HUES6 (cell line): Measurements from ENCODE around the gene ALG14.

Experiments used
- H3K27ac ChIP-seq: 2 replicates; pipeline ENCODE4 v1.7.0; 2013; ENCODE audit warnings: low read depth, mild to moderate bottlenecking, low read length, inconsistent platforms
- H3K27me3 ChIP-seq: 2 replicates; pipeline ENCODE4 v1.6.1; 2013; ENCODE audit warnings: low read length; ENCODE audit not compliant: control insufficient read depth, insufficient read depth
- H3K36me3 ChIP-seq: 2 replicates; pipeline ENCODE4 v1.6.1; 2013; ENCODE audit warnings: low read length; ENCODE audit not compliant: control insufficient read depth, insufficient read depth
- H3K4me1 ChIP-seq: 2 replicates; pipeline ENCODE4 v1.6.1; 2013; ENCODE audit warnings: low read length; ENCODE audit not compliant: control insufficient read depth, insufficient read depth
- H3K4me3 ChIP-seq: 2 replicates; pipeline ENCODE4 v1.5.1; 2013; ENCODE audit warnings: low read depth, low read length
- H3K9ac ChIP-seq: one replicate; pipeline ENCODE4 v1.6.1; 2013; ENCODE audit warnings: mild to moderate bottlenecking, low read length
- H3K9me3 ChIP-seq: 2 replicates; pipeline ENCODE4 v1.6.1; 2013; ENCODE audit warnings: low read depth, low read length; ENCODE audit not compliant: control insufficient read depth, insufficient read depth

ALG14 gene

DNA sequence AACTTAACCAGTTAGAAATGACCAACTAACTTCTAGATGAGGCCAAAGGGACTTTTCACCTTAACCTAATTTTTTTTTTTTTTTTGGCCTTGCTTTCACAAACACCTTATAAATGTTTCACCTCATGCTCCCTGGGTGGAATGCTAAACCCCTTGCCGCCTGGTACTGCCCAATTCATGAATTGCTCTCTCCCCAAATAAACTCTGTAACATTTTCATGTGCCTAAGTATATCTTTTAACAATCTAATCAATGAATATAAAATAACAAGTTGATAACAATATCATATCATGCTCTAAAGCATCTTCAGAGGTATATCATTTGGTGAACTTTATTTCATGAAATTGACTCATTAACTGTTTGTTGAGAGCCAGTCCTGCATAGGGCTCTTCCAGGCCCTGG lies 134.9 kb downstream of the ALG14 start:
- Histone ChIP-seq H3K9me3 (no peaks in the 10 kb centered on the region), H3K36me3 (peaks cover 9% of the 10 kb centered on the region; the same call in 1 of the 2 replicates), H3K27ac (no peak overlapping the region), H3K4me1 (peaks cover 30% of the 10 kb centered on the region), H3K27me3 (no peaks in the 10 kb centered on the region), H3K9ac (no peak overlapping the region), H3K4me3 (no peak overlapping the region)

- H3K27me3 ChIP-seq, result no peaks in the 10 kb centered on the region
- no peak overlapping the region; the same call in 1 of the 2 replicates for H3K4me3 ChIP-seq
- H3K9me3 ChIP-seq, result no peaks in the 10 kb centered on the region
- H3K36me3 ChIP-seq, result peaks cover 10% of the 10 kb centered on the region; the same call in 1 of the 2 replicates
- peak overlapping the region; percentile 53; the same call in 1 of the 2 replicates for H3K27ac ChIP-seq
- peaks cover 30% of the 10 kb centered on the region for H3K4me1 ChIP-seq
- H3K9ac ChIP-seq, result no peak overlapping the region
Measured at GRCh38 chr1:94936861-94937620, 135.7 kb downstream of the ALG14 start.

GRCh38 chr1:94935476-94935875 lies 137.3 kb downstream of the ALG14 start:
- Histone ChIP-seq H3K9ac (no peak overlapping the region), H3K9me3 (no peaks in the 10 kb centered on the region), H3K4me1 (peaks cover 30% of the 10 kb centered on the region), H3K27ac (no peak overlapping the region), H3K4me3 (no peak overlapping the region), H3K27me3 (no peaks in the 10 kb centered on the region), H3K36me3 (peaks cover 10% of the 10 kb centered on the region; the same call in 1 of the 2 replicates)

DNA sequence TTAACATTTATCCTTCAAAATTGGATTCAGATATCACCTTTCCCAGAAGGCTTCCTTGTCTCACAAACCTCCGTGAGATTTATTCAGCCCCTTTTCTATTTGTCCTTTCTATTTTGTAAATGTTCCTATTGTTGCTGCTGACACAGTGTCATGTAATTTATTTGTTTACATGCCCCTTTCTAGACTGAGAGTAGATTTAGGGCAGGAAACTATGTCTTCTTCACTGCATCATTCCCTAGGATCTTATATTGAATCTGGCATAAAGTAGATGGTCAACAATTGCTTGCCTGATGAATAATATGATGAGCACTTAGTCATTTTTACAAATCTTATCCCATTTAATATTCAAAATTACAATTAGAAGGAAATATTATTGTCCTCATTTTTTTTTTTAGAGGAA lies 137.7 kb downstream of the ALG14 start:
- H3K9ac ChIP-seq, result no peak overlapping the region
- H3K9me3 ChIP-seq, result no peaks in the 10 kb centered on the region
- no peak overlapping the region for H3K27ac ChIP-seq
- H3K27me3 ChIP-seq, result no peaks in the 10 kb centered on the region
- H3K4me1 ChIP-seq, result peaks cover 30% of the 10 kb centered on the region
- no peak overlapping the region for H3K4me3 ChIP-seq
- peaks cover 10% of the 10 kb centered on the region; the same call in 1 of the 2 replicates for H3K36me3 ChIP-seq

DNA sequence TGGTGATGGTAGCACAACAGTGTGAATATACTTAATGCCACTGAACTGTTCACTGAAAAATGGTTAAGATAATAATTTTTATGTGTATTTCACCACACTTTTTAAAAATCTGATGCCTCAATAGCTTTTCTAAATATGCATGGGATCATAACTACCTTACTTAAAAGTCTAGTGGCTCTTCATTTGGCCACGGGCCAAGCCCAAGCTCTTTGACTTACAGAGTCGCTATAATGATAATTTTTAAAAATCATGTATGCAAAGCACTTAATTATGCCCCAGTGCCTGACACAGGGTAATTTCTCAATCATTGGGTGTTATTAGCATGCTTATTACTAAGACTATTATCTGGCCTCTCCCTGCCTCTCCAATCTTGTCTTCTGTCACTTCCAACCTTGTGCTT lies 138.2 kb downstream of the ALG14 start:
- no peaks in the 10 kb centered on the region for H3K9me3 ChIP-seq
- no peaks in the 10 kb centered on the region for H3K27me3 ChIP-seq
- H3K36me3 ChIP-seq, result peaks cover 10% of the 10 kb centered on the region; the same call in 1 of the 2 replicates
- H3K9ac ChIP-seq, result no peak overlapping the region
- H3K4me1 ChIP-seq, result peaks cover 35% of the 10 kb centered on the region
- H3K27ac ChIP-seq, result no peak overlapping the region
- H3K4me3 ChIP-seq, result no peak overlapping the region

GRCh38 chr1:94931254-94931841 lies 141.4 kb downstream of the ALG14 start:
- Histone ChIP-seq H3K4me1 (peaks cover 37% of the 10 kb centered on the region), H3K9ac (no peak overlapping the region), H3K27me3 (no peaks in the 10 kb centered on the region), H3K36me3 (peaks cover 10% of the 10 kb centered on the region; the same call in 1 of the 2 replicates), H3K9me3 (no peaks in the 10 kb centered on the region), H3K4me3 (no peak overlapping the region), H3K27ac (no peak overlapping the region)

- Histone ChIP-seq H3K9ac (no peak overlapping the region), H3K27me3 (no peaks in the 10 kb centered on the region), H3K27ac (no peak overlapping the region), H3K9me3 (no peaks in the 10 kb centered on the region), H3K4me3 (peak overlapping the region; percentile 76), H3K4me1 (peaks cover 29% of the 10 kb centered on the region), H3K36me3 (peaks cover 10% of the 10 kb centered on the region; the same call in 1 of the 2 replicates)
Measured at GRCh38 chr1:94929351-94930217, 143.2 kb downstream of the ALG14 start.

- H3K4me3 ChIP-seq, result peak overlapping the region; percentile 76
- H3K27ac ChIP-seq, result peak overlapping the region; percentile 88; the same call in 1 of the 2 replicates
- H3K9me3 ChIP-seq, result no peaks in the 10 kb centered on the region
- peak overlapping the region; percentile 89 for H3K9ac ChIP-seq
- peaks cover 7% of the 10 kb centered on the region for H3K36me3 ChIP-seq
- H3K27me3 ChIP-seq, result no peaks in the 10 kb centered on the region
- H3K4me1 ChIP-seq, result peaks cover 37% of the 10 kb centered on the region
Measured at GRCh38 chr1:94928293-94928939, 144.3 kb downstream of the ALG14 start.

DNA sequence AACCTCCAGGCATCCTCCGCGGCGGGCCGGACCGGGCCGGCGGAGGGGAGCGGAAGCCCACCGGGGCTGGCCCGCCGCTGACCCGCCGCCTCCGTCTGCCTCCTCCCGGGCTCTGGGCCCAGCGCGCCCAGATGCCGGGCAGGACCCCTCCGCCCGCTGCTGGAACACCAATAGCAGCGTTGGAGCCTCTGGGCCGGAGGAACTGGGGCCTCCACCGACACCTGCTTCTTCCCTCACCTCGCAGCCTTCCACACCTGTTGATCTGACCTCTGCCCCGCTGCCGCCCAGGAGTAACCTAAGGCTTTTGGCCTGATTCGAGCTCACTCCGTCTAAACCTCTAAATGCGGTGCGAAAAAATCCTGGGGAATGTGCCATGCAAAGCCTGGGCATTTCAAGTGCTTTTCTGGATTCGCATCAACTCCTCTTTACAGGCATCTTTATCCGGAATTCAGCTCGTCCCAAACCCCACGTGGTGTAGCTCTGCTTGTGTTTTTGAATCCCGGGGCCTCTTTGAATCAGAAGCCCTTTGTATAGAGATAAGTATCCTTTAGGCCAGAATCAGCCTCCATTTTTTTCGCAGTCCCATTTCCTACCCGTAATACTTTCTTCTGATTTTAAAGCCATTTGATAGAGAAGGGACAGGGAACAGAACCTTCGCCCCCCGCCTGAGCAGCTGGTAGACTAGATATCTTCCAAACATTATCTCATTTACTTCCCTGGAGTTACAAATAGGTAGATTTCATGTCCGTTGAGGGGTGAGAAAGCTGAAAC lies 145.2 kb downstream of the ALG14 start:
- Histone ChIP-seq H3K36me3 (peaks cover 3% of the 10 kb centered on the region; the same call in 1 of the 2 replicates), H3K9me3 (no peaks in the 10 kb centered on the region), H3K27ac (peak overlapping the region; percentile 88), H3K4me1 (peaks cover 43% of the 10 kb centered on the region), H3K9ac (peak overlapping the region; percentile 89), H3K4me3 (peak overlapping the region; percentile 76), H3K27me3 (no peaks in the 10 kb centered on the region)

DNA sequence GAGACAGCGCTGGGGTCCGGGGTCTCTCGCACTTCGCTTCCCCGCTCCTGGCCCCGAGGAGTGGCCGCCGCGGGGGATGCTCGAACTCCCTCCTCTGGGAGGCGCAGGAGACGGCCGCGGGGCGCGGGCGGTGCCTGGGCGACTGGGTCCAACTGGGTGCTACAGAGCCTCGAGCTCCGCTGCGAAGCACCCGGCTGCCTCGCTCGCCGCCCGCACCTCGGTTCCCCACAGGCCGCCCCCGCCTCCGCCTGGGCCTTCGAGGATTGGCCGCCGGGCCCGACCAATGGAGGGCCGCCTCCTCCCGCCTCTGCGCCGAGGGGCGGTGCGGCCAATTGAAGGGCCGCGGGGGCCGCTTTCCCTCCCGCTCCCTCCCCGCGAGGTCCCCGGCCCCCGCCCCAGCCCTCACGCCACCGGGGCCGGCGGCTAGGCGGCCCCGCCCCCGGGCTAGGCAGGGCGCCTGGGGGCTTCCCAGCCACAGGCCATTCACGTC lies 145.8 kb downstream of the ALG14 start, which contains the start of gene CNN3:
Gene CNN3 (minus strand): TSS at position 196 of the 490 bp plus-strand sequence. CDS start 216 bp downstream, outside the sequence.
- Histone ChIP-seq H3K36me3 (peaks cover 3% of the 10 kb centered on the region; the same call in 1 of the 2 replicates), H3K27me3 (no peaks in the 10 kb centered on the region), H3K4me3 (peak within 1 kb of the TSS; percentile 98), H3K4me1 (peaks cover 45% of the 10 kb centered on the region), H3K27ac (peak within 1 kb of the TSS; percentile 97), H3K9me3 (no peaks in the 10 kb centered on the region), H3K9ac (peak within 1 kb of the TSS; percentile 99)
